Measurements from ENCODE around the gene ABCA12. TPM values are rescaled to one million over a fixed set of nuclear protein-coding genes. Genes with fewer than 3 reads are reported as not detected.

Gene ABCA12
- total and polyA plus RNA-seq, 2 donors (not counting 1 experiment from before 2014, with no cell fraction given) = under 0.01 to 0.01 TPM

DNA sequence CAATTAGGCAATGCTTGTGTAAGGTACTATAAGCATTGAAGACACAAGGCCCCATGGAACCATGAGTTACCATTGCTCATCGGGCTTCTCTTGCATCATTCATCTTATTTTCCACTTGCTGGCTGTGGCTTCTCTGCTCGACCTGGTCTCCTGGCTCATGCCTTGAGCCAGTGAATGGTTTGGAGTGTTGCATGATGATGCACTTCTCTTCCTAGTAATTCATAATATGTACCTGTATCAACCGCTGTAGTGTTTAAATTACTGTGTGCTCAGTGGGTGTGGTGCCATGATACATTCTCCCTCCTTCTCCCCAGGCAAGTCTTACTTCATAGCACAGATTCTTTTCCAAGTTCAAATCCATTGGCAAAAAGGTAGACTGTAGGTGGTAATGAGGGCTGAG, 66.8 kb downstream of the ABCA12 start:
- Histone ChIP-seq H3K4me3 (replicated peaks in 1 of 4; ENCODE audit: control extremely low read depth in 1 of 4, insufficient read depth in 1 of 4, low read depth in 3 of 4, low read length in 4 of 4) (no peak overlapping the region), H3K9ac (ENCODE audit: insufficient read depth, low read length) (no peak overlapping the region), H3K36me3 (ENCODE audit: control insufficient read depth, insufficient read depth, low read length) (no peaks in the 10 kb centered on the region), H3K27ac (ENCODE audit: insufficient read depth, low read length) (no peak overlapping the region), H4K20me1 (ENCODE audit: control insufficient read depth, extremely low read depth, insufficient read depth, low read length) (no peaks in the 10 kb centered on the region), H3K9me3 (ENCODE audit: control insufficient read depth, insufficient read depth, low read depth, low read length) (no peaks in the 10 kb centered on the region), H3K4me2 (ENCODE audit: extremely low read depth, insufficient read depth, low read length) (no peak overlapping the region), H3K4me1 (ENCODE audit: control insufficient read depth, extremely low read depth, insufficient read depth, low read length) (no peaks in the 10 kb centered on the region), H3K27me3 (ENCODE audit: control insufficient read depth, insufficient read depth, low read length) (no peaks in the 10 kb centered on the region), H2AFZ (ENCODE audit: low read length) (no peak overlapping the region), H3K79me2 (ENCODE audit: control insufficient read depth, insufficient read depth, low read length) (no peaks in the 10 kb centered on the region)
- TF ChIP-seq, protein P1, sequence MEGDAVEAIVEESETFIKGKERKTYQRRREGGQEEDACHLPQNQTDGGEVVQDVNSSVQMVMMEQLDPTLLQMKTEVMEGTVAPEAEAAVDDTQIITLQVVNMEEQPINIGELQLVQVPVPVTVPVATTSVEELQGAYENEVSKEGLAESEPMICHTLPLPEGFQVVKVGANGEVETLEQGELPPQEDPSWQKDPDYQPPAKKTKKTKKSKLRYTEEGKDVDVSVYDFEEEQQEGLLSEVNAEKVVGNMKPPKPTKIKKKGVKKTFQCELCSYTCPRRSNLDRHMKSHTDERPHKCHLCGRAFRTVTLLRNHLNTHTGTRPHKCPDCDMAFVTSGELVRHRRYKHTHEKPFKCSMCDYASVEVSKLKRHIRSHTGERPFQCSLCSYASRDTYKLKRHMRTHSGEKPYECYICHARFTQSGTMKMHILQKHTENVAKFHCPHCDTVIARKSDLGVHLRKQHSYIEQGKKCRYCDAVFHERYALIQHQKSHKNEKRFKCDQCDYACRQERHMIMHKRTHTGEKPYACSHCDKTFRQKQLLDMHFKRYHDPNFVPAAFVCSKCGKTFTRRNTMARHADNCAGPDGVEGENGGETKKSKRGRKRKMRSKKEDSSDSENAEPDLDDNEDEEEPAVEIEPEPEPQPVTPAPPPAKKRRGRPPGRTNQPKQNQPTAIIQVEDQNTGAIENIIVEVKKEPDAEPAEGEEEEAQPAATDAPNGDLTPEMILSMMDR (conservative IDR thresholded peaks at IDR 0.05 in 1 of 2, IDR thresholded peaks at IDR 0.05 in 1 of 2; ENCODE audit: low read depth in 1 of 2, low read length in 2 of 2) = no peak
- TF ChIP-seq EZH2 (IDR thresholded peaks at IDR 0.05; ENCODE audit: low read length, missing control alignments) = no peak
- DNase-seq (ENCODE audit: low read depth in 2 of 2) = no peak

DNA sequence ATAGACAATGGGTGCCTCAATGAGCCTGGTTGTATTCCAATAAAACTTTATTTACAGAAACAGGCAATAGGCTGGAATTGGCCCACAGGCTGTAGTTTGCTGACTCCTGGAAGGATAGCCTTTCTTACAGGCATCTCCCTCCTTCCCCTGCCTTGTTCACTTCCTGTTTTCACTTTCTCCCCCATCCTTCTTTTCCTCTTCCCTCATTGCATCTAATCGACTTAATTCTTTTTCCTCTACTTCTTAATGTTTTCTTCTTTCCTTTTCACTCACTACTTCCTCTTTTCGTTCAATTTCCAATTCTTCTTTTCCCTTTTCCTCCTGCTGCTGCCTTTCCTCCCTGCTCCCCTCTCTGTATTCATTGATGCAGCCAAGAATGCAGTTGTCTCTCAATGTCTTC, 70.0 kb downstream of the ABCA12 start:
- Histone ChIP-seq H3K4me3 (replicated peaks in 1 of 4; ENCODE audit: control extremely low read depth in 1 of 4, insufficient read depth in 1 of 4, low read depth in 3 of 4, low read length in 4 of 4) (no peak overlapping the region), H3K4me1 (ENCODE audit: control insufficient read depth, extremely low read depth, insufficient read depth, low read length) (no peaks in the 10 kb centered on the region), H3K4me2 (ENCODE audit: extremely low read depth, insufficient read depth, low read length) (no peak overlapping the region), H2AFZ (ENCODE audit: low read length) (no peak overlapping the region), H3K27ac (ENCODE audit: insufficient read depth, low read length) (no peak overlapping the region), H3K9ac (ENCODE audit: insufficient read depth, low read length) (no peak overlapping the region), H4K20me1 (ENCODE audit: control insufficient read depth, extremely low read depth, insufficient read depth, low read length) (no peaks in the 10 kb centered on the region), H3K36me3 (ENCODE audit: control insufficient read depth, insufficient read depth, low read length) (no peaks in the 10 kb centered on the region), H3K27me3 (ENCODE audit: control insufficient read depth, insufficient read depth, low read length) (no peaks in the 10 kb centered on the region), H3K79me2 (ENCODE audit: control insufficient read depth, insufficient read depth, low read length) (no peaks in the 10 kb centered on the region), H3K9me3 (ENCODE audit: control insufficient read depth, insufficient read depth, low read depth, low read length) (no peaks in the 10 kb centered on the region)
- TF ChIP-seq, protein P1 (conservative IDR thresholded peaks at IDR 0.05 in 1 of 2, IDR thresholded peaks at IDR 0.05 in 1 of 2; ENCODE audit: low read depth in 1 of 2, low read length in 2 of 2) = no peak
- no peak for TF ChIP-seq EZH2 (IDR thresholded peaks at IDR 0.05; ENCODE audit: low read length, missing control alignments)
- DNase-seq (ENCODE audit: low read depth in 2 of 2) = no peak

DNA sequence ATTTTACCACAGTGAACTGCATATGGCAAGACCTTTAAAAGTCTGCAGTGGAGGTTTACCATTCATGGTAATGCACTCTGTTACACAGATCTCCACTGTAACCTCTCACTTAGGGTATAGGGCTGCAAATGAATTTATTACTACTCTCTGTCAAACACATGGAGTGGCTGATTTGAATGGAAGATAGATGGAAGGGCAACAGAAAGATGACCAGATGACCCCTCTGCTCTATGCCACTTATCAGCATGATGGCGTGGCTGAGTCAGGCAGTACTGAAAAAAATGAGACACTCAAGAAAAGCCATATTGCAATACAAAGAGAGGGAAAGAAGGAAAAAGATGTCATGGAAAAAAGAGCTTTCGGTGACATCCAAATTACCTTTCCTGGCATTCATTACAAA, 72.3 kb downstream of the ABCA12 start:
- no peak for DNase-seq (ENCODE audit: low read depth in 2 of 2)
- Histone ChIP-seq H3K4me3 (replicated peaks in 1 of 4; ENCODE audit: control extremely low read depth in 1 of 4, insufficient read depth in 1 of 4, low read depth in 3 of 4, low read length in 4 of 4) (no peak overlapping the region), H3K4me1 (ENCODE audit: control insufficient read depth, extremely low read depth, insufficient read depth, low read length) (no peaks in the 10 kb centered on the region), H3K27ac (ENCODE audit: insufficient read depth, low read length) (no peak overlapping the region), H4K20me1 (ENCODE audit: control insufficient read depth, extremely low read depth, insufficient read depth, low read length) (no peaks in the 10 kb centered on the region), H3K9ac (ENCODE audit: insufficient read depth, low read length) (no peak overlapping the region), H3K27me3 (ENCODE audit: control insufficient read depth, insufficient read depth, low read length) (no peaks in the 10 kb centered on the region), H3K9me3 (ENCODE audit: control insufficient read depth, insufficient read depth, low read depth, low read length) (no peaks in the 10 kb centered on the region), H3K4me2 (ENCODE audit: extremely low read depth, insufficient read depth, low read length) (no peak overlapping the region), H3K79me2 (ENCODE audit: control insufficient read depth, insufficient read depth, low read length) (no peaks in the 10 kb centered on the region), H2AFZ (ENCODE audit: low read length) (no peak overlapping the region), H3K36me3 (ENCODE audit: control insufficient read depth, insufficient read depth, low read length) (no peaks in the 10 kb centered on the region)
- TF ChIP-seq, protein P1 (conservative IDR thresholded peaks at IDR 0.05 in 1 of 2, IDR thresholded peaks at IDR 0.05 in 1 of 2; ENCODE audit: low read depth in 1 of 2, low read length in 2 of 2) = no peak
- TF ChIP-seq EZH2 (IDR thresholded peaks at IDR 0.05; ENCODE audit: low read length, missing control alignments) = no peak
